Thoracic aorta (tissue), 2 donors: ENCODE measurements around the gene NDUFS7. TPM values are rescaled to one million over a fixed set of nuclear protein-coding genes. Genes with fewer than 3 reads are reported as not detected.

Experiments
- ATAC-seq: fragments of 150-250 bp; one replicate; pipeline ENCODE4 v1.8.0; 2017; ENCODE audit warnings: low read depth; ENCODE audit not compliant: insufficient number of reproducible peaks, low FRiP score
- DNase-seq: peaks from one replicate; pipeline ENCODE4 v3.0.0-alpha.2; 2020; ENCODE audit warnings: low spot score
- H3K27ac ChIP-seq, 2 donors: fragments of 200-600 bp; sonication (generic); 1 replicate in 1 of 2; 2 replicates in 1 of 2; pipeline ENCODE4 v1.5.1; 2016; ENCODE audit warnings: mild to moderate bottlenecking in 2 of 2, moderate library complexity in 2 of 2
- H3K27me3 ChIP-seq: fragments of 200-600 bp; sonication (generic); replicated peaks from 2 replicates; pipeline ENCODE4 v1.6.0; 2016; ENCODE audit warnings: mild to moderate bottlenecking; ENCODE audit not compliant: insufficient read depth
- H3K36me3 ChIP-seq: fragments of 200-600 bp; sonication (generic); one replicate; pipeline ENCODE4 v1.5.1; 2016
- H3K4me1 ChIP-seq, 2 donors: fragments of 200-600 bp; sonication (generic); 1 replicate in 1 of 2; 2 replicates in 1 of 2; pipeline versions ENCODE4 v1.5.1 to v1.6.0; 2016; ENCODE audit warnings: low read depth in 2 of 2, mild to moderate bottlenecking in 1 of 2; ENCODE audit not compliant: control insufficient read depth in 1 of 2
- H3K4me3 ChIP-seq: fragments of 200-600 bp; sonication (generic); 2 replicates; pipeline ENCODE4 v1.5.1; 2016; ENCODE audit warnings: mild to moderate bottlenecking
- H3K9me3 ChIP-seq: fragments of 200-600 bp; sonication (generic); 2 replicates; pipeline ENCODE4 v1.5.1; 2016
- total RNA-seq, 2 donors: library from RNA; depleted of rRNA; stranded (reverse); fragments of >200 nt; gene quantifications; one replicate each; pipeline versions ENCODE4 v1.1.0 to v1.2.3, GENCODE V29; 2016
- TF ChIP-seq, protein P1 (sequence below): fragments of 200-600 bp; sonication (generic); IDR thresholded peaks from one replicate; pipeline ENCODE4 v1.5.1; 2019; ENCODE audit warnings: antibody characterized with exemption

NDUFS7 gene
- total RNA-seq, 2 donors from 2014 or later: 83.3 to 110 TPM

DNA sequence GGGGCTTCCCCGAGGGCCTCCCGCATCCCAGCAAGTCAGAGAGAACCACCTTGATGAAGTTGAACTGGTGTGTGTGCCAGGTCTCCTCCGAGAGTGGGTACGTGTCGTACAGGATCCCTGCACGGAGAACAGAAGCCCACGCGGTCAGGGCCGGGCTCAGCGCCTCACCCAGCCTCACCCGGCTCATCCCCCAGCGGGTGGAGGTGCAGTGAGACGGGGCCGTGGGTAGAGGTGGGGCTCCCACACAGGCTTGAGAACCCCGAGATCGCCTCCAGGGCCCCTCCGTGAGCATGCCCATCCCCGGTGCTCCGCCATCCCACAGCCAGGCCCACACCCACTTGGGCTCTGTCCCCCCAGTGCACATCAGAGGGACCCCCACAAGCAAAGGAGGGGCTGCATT lies 15.4 kb downstream of the NDUFS7 start:
- Histone ChIP-seq H3K27me3 (no peaks in the 10 kb centered on the region), H3K4me1 (peaks cover 7 to 48% of the 10 kb centered on the region in 2 donors), H3K9me3 (no peaks in the 10 kb centered on the region), H3K27ac (no peak overlapping the region), H3K36me3 (no peaks in the 10 kb centered on the region), H3K4me3 (no peak overlapping the region)
- DNase-seq (no peak), ATAC-seq (no peak)
- TF ChIP-seq, protein P1, sequence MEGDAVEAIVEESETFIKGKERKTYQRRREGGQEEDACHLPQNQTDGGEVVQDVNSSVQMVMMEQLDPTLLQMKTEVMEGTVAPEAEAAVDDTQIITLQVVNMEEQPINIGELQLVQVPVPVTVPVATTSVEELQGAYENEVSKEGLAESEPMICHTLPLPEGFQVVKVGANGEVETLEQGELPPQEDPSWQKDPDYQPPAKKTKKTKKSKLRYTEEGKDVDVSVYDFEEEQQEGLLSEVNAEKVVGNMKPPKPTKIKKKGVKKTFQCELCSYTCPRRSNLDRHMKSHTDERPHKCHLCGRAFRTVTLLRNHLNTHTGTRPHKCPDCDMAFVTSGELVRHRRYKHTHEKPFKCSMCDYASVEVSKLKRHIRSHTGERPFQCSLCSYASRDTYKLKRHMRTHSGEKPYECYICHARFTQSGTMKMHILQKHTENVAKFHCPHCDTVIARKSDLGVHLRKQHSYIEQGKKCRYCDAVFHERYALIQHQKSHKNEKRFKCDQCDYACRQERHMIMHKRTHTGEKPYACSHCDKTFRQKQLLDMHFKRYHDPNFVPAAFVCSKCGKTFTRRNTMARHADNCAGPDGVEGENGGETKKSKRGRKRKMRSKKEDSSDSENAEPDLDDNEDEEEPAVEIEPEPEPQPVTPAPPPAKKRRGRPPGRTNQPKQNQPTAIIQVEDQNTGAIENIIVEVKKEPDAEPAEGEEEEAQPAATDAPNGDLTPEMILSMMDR: no peak

DNA sequence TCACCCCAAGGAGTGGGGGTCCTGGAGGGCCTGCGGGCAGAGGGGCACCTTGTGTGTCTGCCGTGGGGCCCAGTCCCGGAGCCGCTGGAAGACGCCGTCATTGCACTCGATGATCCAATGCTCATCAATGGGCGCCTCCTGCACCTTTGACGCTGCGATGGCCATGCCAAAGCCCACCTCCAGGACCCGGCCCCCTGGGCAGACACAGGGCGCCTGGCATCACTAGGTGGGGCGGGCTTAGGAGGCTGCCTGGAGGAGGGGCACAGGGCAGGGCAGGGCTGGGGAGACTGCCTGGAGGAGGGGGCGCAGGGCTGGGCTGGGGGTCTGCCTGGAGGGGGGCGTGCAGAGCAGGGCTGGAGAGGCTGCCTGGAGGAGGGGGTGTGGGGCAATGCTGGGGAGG lies 16.0 kb downstream of the NDUFS7 start:
- TF ChIP-seq, protein P1: no peak
- Histone ChIP-seq H3K4me1 (peaks cover 7 to 48% of the 10 kb centered on the region in 2 donors), H3K36me3 (no peaks in the 10 kb centered on the region), H3K27ac (no peak overlapping the region), H3K4me3 (peak overlapping the region; percentile 73), H3K9me3 (no peaks in the 10 kb centered on the region), H3K27me3 (no peaks in the 10 kb centered on the region)
- no peak for ATAC-seq
- no peak for DNase-seq

DNA sequence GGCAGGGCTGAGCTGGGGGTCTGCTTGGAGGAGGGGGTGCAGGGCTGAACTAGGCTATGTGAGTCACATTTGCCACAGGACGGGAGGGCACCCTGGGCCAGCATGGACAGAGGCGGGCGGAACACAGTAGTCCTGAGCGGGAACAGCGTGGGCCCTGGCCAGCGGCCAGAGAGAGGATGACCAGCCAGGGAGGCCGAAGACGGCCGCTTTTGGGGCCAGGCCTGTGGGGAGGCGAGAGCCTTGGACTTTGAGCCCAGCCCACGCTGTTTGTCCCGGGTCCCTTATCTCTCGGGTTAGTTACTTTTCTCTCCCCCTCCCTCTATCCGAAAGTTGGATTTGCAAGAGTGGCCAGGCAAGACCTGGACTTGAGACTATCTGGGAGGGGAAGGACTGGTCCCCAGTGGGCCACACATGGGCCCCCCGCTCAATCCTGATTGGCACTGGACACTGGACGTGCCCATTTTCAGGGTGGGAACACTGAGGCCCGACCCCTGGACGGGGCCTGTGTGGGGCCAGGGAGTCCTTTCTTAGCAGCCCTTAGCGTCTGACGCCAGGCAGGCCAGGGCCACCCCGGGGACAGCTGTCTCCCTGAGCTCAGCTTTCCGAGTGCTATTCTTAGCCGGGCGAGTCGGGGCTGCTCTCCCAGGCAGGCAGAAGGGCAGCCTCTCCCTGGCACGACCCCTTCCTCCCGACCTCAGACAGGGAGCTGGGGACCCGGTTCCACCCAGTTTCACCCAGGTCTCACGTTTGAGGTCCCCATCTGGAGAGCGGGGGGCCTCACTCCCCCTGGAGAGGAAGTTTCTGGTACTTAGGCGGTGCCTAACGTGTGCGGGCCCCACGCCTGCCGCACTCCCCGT lies 16.8 kb downstream of the NDUFS7 start:
- TF ChIP-seq, protein P1: no peak
- ATAC-seq: no peak
- no peaks in the 10 kb centered on the region for H3K36me3 ChIP-seq
- no peaks in the 10 kb centered on the region for H3K9me3 ChIP-seq
- H3K4me1 ChIP-seq: peaks cover 7 to 48% of the 10 kb centered on the region in 2 donors
- no peak for DNase-seq
- peak overlapping the region; percentile 73 for H3K4me3 ChIP-seq
- H3K27ac ChIP-seq: peak overlapping the region in 1 of 2 donors; percentile 7
- no peaks in the 10 kb centered on the region for H3K27me3 ChIP-seq

DNA sequence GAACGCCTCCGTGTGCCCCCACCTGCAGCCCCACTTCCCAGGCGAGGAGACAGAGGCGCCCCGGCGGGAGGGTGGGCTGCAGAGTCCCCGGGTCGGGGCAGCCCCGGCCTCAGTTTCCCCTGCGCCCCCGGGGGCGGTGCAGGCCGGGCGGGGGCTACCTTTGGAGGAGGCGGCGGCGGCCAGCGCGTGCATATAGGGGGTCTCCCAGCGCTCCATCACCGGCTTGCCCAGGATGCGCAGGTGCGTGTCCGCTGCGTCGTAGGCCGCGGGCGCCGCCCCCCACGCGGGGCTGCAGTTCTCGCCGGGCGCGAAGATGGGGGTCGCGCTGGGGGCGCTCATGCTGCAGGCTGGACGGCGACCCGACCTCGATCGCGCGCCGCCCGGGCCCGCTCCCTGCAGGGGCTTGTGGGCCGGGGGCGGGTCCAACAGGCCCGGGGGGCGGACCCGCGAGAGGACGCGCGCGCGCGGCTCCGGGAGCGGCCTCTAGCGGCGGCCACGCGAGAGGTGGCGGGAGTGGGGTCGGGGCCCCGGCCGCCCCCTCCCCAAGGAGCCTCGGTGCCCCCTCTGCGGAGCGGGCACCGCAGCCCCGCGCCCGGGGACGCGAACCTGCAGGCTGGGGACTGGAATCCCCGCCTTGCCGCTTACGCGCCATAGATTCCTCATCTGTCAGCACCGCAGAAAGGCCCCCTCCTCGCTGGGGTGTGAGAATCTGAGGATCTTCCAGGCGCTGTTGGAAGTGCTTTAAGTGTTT lies 17.6 kb downstream of the NDUFS7 start, which contains the start of gene GAMT:
Gene GAMT (minus strand): TSS at position 405 of the 751 bp plus-strand sequence. CDS start 66 bp downstream, at position 339.
- peak within 1 kb of the TSS in 1 of 2 donors; percentile 7 for H3K27ac ChIP-seq

More for the DNA sequence above, 17.6 kb downstream of the NDUFS7 start, which contains the start of gene GAMT:
- no peaks in the 10 kb centered on the region for H3K27me3 ChIP-seq
- no peak for DNase-seq
- peaks cover 7 to 40% of the 10 kb centered on the region in 2 donors for H3K4me1 ChIP-seq
- H3K9me3 ChIP-seq: no peaks in the 10 kb centered on the region
- H3K36me3 ChIP-seq: no peaks in the 10 kb centered on the region
- no peak for ATAC-seq
- peak within 1 kb of the TSS; percentile 73 for H3K4me3 ChIP-seq
- TF ChIP-seq, protein P1: peak; percentile 40
